ENCODE data around the gene CARD18.

GRCh38 chr11:105164208-105164607 is 24.6 kb upstream of the CARD18 start:
- TF ChIP-seq POLR2A (IDR thresholded peaks at IDR 0.05) (no peak), CTCF (IDR thresholded peaks at IDR 0.05) (no peak)
